ENCODE results near the gene CGB8.
"Not testable (repeated sequence)": the region's sequence is repeated elsewhere in the genome, so short reads cannot be mapped to it uniquely, and the experiment has no call there.

CGB8 gene

DNA sequence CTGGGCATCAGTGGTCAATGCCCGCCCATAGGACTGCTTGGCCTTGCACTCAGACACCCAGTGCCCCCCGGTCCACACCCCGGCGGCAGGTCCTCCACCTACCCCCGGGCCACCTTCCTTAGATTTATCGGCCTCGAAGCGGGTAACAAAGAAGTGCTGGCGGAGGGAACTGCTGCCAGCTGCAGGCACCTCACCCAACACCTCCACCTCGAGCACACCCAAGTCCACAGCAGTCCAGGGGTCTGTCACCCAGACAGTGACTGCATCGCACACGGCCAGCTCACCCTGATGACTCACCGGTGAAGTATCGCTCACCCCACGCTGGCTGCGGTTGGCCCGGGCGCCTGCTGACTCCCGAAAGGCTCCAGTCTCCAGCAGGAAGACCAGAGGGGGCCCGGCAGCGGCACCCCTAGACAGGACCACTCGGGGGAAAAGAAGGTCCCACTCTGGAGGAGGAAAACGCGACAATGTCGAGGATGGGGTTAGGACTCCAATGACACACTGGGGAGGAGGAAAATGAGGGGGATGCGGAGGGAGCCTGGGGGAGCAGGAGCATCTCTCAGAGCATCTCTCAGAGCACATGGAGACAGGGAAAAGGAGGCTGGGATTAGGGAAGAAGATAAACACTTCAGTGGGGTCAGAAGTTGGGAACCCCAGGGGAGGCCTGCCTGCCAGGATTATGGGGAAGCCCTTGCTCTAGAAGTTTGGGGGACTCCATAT is 10.2 kb downstream of the CGB8 start:
- DNase-seq; in situ Hi-C loops (cut with MboI; ENCODE audit: low pct_unique_long_range_greater_than_20kb, low sequenced_read_pairs): not testable (repeated sequence)

DNA sequence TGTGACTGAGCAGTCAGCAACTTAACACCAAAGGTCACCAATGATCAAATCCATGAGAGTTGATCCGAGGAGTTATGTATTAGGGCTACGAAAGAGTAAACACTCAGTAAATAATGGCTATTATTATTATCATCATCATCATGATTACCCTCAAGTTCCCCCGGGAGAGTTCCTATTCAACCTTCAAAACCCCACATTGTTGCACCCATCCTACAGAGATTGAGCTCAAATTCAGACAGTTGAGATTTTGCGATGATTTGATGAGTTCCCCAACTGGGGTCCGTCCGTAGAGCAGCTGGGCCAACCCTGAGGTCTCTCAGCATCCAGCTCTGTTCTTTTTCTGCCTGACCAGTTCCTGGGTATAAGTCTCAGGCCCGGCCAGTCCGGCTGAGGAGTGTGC is 10.8 kb downstream of the CGB8 start:
- DNase-seq; in situ Hi-C loops (cut with MboI; ENCODE audit: low pct_unique_long_range_greater_than_20kb, low sequenced_read_pairs): not testable (repeated sequence)

DNA sequence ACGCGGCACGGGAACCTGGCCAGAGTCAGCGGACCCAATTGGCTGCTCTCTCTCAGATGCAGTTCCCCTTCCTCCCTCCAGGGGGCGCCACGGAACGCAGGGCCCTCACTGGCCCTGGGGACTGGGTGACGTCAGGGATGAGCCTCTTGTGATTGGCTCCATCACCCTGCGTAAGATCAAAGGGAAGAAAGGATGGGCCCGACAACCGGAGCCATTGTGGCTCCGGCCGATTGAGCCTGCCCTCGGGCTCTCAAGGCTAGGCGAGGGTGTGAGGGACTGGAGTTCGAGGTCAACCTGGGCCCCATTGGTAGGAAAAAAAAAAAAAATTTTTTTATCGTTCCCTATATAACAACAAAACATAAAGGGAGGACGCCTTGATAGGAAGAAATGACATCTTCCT is 12.1 kb downstream of the CGB8 start, which contains the start of gene CGB1:
CGB1 (minus strand) TSS at position 81 of the 400 bp plus-strand sequence. CDS start 184 bp downstream, outside the sequence.
- DNase-seq = peak; percentile 37
- in situ Hi-C loops (cut with MboI; ENCODE audit: low pct_unique_long_range_greater_than_20kb, low sequenced_read_pairs) = not testable (repeated sequence)

DNA sequence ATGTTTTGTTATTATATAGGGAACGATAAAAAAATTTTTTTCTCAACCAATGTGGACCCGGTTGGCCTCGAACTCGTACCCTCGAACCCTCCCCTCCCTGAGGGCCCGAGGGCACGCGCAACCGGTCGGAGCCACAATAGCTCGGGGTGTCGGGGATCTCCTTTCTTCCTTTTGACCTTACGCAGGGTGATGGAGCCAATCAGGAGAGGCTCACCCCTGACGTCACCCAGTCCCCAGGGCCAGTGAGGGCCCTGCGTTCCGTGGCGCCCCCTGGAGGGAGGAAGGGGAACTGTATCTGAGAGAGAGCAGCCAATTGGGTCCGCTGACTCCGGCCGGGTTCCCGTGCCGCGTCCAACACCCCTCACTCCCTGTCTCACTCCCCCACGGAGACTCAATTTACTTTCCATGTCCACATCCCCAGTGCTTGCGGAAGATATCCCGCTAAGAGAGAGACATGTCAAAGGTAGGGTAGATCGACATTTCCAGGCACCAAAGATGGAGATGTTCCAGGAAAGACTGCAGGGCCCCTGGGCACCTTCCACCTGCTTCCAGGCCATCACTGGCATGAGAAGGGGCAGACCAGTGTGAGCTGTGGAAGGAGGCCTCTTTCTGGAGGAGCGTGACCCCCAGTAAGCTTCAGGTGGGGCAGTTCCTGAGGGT is 17.1 kb downstream of the CGB8 start, which contains the start of gene CGB2:
CGB2 (plus strand) TSS at position 249 of the 660 bp plus-strand sequence; CDS start at position 455, 206 bp downstream.
- DNase-seq; in situ Hi-C loops (cut with MboI; ENCODE audit: low pct_unique_long_range_greater_than_20kb, low sequenced_read_pairs): not testable (repeated sequence)

DNA sequence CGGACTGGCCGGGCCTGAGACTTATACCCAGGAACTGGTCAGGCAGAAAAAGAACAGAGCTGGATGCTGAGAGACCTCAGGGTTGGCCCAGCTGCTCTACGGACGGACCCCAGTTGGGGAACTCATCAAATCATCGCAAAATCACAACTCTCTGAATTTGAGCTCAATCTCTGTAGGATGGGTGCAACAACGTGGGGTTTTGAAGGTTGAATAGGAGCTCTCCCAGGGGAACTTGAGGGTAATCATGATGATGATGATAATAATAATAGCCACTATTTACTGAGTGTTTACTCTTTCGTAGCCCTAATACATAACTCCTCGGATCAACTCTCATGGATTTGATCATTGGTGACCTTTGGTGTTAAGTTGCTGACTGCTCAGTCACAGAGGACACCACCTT is 18.6 kb downstream of the CGB8 start:
- in situ Hi-C loops (cut with MboI; ENCODE audit: low pct_unique_long_range_greater_than_20kb, low sequenced_read_pairs); DNase-seq: not testable (repeated sequence)

DNA sequence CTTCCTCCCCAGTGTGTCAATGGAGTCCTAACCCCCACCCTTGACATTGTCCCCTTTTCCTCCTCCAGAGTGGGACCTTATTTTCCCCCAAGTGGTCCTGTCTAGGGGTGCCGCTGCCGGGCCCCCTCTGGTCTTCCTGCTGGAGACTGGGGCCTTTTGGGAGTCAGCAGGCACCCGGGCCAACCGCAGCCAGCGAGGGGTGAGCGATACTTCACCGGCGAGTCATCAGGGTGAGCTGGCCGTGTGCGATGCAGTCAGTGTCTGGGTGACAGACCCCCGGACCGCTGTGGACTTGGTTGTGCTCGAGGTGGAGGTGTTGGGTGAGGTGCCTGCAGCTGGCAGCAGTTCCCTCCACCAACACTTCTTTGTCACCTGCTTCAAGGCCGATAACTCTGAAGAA is 19.2 kb downstream of the CGB8 start:
- DNase-seq; in situ Hi-C loops (cut with MboI; ENCODE audit: low pct_unique_long_range_greater_than_20kb, low sequenced_read_pairs): not testable (repeated sequence)

DNA sequence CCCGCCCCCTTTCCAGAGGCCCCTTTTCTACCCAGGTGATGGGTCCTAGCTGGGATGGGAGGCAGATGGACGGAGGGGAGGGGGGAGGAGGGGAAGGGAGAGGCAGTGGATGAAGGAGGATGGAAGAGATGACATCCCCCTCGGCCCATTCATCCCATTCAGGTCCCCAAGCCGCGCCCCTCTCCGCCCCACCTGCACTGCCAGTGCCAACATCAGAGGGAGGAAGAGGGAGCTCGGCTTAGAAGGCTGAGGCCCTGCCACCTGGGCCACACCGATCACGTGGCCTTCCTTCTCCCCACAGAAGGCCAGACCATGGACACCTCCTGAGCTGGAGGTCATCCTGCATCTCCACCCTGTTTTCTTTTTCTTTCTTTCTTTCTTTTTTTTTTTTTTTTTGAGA is 20.2 kb downstream of the CGB8 start:
- in situ Hi-C loops (cut with MboI; ENCODE audit: low pct_unique_long_range_greater_than_20kb, low sequenced_read_pairs); DNase-seq: not testable (repeated sequence)

DNA sequence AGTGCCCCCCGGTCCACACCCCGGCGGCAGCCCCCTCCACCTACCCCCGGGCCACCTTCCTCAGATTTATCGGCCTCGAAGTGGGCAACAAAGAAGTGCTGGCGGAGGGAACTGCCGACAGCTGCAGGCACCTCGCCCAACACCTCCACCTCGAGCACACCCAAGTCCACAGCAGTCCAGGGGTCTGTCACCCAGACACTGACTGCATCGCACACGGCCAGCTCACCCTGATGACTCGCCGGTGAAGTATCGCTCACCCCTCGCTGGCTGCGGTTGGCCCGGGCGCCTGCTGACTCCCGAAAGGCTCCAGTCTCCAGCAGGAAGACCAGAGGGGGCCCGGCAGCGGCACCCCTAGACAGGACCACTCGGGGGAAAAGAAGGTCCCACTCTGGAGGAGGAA is 23.3 kb downstream of the CGB8 start:
- DNase-seq; in situ Hi-C loops (cut with MboI; ENCODE audit: low pct_unique_long_range_greater_than_20kb, low sequenced_read_pairs): not testable (repeated sequence)

DNA sequence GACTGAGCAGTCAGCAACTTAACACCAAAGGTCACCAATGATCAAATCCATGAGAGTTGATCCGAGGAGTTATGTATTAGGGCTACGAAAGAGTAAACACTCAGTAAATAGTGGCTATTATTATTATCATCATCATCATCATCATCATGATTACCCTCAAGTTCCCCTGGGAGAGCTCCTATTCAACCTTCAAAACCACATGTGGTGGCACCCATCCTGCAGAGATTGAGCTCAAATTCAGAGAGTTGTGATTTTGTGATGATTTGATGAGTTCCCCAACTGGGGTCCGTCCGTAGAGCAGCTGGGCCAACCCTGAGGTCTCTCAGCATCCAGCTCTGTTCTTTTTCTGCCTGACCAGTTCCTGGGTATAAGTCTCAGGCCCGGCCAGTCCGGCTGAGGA is 23.8 kb downstream of the CGB8 start:
- DNase-seq; in situ Hi-C loops (cut with MboI; ENCODE audit: low pct_unique_long_range_greater_than_20kb, low sequenced_read_pairs): not testable (repeated sequence)

DNA sequence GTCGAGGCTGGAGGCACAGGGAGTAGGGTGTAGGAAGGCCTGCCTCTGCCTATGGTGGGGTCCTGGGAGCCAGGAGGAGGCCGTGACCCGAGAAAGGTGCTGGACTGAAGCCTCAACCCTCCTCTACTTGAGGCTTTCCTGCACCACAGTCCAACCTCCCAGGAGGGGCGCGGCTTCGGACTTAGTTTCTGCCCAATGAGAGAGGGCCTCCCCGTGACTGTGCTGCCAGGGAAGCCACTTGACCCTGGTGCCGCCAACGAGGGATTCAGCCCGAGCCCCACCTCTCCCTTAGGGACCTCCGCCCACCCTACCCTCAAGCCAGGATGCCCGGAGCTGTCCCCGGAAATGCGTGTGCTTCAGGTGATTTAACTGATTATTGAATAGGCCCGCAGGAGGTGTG is 24.7 kb downstream of the CGB8 start, which contains the start of gene CGB3:
CGB3 (minus strand) TSS at position 101 of the 400 bp plus-strand sequence. CDS start 362 bp downstream, outside the sequence.
- DNase-seq; in situ Hi-C loops (cut with MboI; ENCODE audit: low pct_unique_long_range_greater_than_20kb, low sequenced_read_pairs): not testable (repeated sequence)

DNA sequence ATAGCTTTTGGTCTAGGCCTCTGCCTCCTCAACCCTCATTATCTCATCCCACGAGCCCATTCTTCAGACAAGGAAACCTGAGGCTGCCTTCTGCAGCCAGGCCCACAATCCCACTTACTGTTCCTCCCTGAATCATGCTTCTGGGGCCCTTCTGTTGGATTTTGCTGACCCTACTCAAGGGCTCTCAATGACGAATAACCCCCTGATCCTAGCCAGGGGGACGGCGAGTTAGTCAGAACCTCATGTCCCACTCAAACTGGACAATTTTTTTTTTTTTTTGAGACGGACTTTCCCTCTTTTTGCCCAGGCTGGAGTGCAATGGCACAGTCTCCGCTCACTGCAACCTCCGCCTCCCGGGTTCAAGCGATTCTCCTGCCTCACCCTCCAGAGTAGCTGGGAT is 26.8 kb downstream of the CGB8 start:
- no peak for DNase-seq
- in situ Hi-C loops (cut with MboI; ENCODE audit: low pct_unique_long_range_greater_than_20kb, low sequenced_read_pairs) = no loop called here

DNA sequence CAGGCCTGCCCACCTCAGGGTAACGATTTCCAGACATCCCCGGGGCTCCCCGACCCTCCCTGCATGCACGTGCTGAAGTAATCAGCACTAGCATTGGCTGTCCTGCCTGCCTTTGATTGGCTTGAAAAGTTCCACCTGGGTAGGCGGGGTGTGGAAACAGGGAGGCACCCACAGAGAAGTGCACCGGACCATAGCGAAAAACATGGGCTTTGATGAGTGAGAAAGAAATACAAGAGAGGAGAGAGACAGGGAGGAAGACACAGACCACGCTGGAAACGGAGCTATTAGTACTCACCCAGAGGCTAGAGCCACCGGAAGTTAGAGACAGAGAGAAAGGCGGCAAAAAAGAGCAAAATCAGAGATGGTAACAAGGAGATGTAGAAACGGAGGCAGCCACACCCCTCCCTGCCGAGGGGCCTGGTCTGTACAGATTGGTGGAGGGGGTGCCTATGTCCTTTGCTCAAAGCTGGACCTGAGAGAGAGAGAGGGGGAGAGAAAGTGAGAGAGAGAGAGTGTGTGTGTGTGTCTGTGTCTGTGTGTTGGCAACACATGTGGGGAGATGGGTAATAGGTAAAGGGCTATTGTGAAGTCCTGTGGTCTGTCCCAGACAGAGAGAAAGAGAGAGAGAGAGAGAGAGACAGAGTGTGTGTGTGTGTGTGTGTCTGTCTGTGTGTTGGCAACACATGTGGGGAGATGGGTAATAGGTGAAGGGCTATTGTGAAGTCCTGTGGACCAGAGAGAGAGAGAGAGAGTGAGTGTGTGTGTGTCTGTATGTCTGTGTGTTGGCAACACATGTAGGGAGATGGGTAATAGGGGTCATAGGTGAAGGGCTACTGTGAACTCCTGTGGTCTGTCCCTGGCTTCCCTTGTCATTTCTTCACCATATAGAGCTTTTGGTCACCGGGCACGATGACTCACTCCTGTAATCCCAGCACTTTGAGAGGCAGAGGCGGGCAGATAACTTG is 27.7 kb downstream of the CGB8 start:
- DNase-seq = no peak

DNA sequence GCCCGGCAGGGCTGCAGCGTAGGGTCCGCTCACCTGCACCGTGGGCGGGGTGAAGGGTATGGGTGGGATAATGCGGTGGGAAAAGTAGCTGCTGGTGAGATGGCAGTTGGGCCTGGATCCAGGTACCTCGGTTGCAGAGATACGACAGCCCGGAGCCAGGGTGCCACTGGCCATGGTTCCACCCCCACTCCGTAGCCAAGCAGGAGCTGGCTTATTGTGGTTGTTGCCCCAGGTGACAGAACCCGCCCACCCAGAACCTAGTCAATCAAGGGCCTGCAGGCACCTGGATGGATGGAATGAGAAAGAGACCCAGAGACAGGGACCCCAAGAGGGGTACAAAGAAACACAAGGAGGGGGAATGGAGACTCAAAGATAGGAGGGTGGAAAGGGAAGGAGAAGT is 28.6 kb downstream of the CGB8 start:
- no peak for DNase-seq
- in situ Hi-C loops (cut with MboI; ENCODE audit: low pct_unique_long_range_greater_than_20kb, low sequenced_read_pairs) = no loop called here

More for the DNA sequence above, 27.7 kb downstream of the CGB8 start:
- in situ Hi-C loops (cut with MboI; ENCODE audit: low pct_unique_long_range_greater_than_20kb, low sequenced_read_pairs) = no loop called here

DNA sequence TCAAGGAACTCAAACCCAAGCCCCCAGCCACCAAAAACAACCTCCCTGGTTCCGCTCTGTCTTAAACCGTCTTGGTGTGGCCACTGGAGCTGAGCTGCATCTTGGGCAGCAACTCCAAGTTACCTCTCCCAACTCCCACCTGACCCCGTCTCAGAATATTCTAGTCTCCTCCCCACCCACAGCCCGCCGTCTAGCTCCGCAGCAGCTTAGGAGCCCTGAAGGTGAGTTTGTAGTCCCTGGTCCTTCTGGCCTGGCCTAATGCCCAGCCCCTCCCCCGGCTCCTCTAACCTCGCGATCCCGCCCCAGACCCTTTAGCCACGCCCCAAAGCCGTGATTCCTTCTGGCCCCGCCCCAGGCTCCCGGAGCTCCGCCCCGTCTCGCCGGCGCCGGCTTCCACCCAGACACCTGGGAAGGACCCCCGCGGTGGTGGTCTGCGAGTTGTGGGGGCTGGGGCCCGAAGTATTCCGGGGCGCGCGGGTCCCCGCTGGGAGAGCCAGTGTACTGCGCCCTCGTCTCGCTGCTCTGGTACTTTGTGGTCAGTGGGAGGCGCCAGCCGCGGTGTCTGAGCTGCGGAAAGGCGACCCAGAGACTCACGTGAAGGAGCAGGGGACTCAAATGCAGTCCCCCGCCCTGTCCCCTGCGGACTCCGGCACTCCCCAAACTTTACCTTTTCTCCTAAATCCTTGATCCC is 29.5 kb downstream of the CGB8 start:
- in situ Hi-C loops (cut with MboI; ENCODE audit: low pct_unique_long_range_greater_than_20kb, low sequenced_read_pairs) = no loop called here
- DNase-seq = peak; percentile 55

DNA sequence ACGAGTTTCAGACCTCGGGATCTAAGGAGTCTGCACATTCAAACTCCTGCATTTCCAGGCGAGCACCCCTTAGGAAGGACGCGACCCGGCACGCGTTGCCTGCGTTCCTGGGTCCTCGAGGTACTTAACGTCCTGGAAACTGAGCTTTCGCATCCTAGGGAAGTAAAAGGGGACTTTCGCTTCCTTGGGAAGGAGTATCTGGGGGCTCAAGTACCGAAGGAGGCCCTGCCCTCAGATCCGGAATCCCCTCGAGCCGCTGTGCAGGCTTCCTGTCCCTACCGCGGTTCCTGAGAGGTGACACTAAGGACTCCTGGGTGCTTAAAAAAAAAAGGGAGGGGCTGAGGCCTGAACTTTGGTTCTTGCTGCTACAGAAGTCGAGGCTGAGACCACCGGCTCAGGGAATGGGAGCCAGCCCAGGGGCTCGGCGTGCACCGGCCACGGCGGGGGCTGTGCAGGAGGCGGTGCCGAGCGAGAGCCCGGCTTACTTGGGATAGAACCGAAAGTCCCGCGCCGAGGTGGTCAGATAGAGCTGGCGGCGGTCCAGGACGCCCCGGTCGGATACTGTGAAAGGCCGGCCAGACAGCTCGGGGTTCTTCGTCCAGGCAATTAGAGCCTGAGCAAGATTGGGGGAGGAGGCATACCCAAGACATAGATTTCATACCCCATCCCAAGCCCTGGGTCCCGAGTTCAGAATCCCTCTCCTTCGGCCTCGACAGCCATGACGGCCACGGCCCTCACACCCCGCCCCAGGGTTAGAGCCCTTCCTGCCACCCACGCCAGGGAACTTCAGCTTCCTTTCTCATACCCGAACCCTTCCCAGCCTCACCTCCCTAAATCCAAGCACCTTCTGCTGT is 30.3 kb downstream of the CGB8 start:
- in situ Hi-C loops (cut with MboI; ENCODE audit: low pct_unique_long_range_greater_than_20kb, low sequenced_read_pairs) = not testable (repeated sequence)
- DNase-seq = peak; percentile 32

DNA sequence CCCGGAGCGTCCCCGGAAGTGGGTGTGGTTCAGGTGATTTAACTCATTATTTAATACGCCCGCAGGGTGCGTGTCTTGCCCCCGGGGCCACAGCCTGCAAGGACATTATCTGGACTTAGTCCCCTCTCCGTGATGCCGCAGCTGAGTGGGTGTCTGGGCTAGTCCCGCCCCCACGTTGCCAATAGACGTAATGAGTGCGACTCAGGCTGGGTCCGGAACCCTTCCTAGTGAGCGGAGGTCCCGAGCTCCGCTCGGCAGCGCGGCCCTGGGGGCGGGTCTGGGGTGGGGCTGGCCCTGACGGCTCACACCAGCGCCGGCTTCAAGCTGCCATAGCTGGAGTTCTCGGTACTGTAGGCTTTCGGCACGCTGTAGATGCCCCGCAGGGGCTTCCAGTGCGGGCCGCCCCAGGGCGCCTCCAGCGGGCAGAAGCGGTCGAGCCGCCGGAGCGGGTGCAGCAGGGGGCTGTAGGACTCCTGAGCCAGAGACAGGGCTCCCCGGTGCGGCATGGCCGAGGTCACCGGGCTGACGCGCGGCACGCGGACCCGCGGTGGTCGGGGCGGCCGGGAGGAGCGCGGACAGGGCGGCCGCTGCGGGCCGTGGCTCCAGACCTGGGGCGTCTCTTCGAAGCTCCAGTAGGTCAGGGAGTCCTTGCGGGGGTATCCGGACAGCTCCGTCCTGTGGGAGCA is 31.1 kb downstream of the CGB8 start:
- in situ Hi-C loops (cut with MboI; ENCODE audit: low pct_unique_long_range_greater_than_20kb, low sequenced_read_pairs) = no loop called here

DNA sequence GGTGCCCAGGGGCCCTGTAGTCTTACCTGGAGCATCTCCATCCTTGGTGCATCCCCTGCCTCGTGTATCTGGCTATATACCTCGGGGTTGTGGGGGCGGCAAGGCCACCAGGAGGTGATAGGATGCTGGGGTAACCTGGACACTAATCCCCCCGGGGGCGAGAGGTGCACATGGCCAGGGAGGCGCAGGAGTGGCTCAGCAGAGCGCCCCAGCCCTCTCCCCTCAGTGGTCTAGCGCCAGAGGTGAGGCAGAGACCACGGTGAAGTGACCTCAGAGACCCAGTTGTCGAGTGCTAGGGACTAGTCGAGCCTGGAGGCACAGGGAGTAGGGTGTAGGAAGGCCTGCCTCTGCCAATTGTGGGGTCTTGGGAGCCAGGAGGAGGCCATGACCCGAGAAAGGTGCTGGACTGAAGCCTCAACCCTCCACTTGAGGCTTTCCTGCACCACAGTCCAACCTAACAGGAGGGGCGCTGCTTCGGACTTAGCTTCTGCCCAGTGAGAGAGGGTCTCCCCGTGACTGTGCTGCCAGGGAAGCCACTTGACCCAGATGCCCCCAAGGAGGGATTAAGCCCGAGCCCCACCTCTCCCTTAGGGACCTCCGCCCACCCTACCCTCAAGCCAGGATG is 31.8 kb downstream of the CGB8 start, which contains the start of gene LHB:
LHB (minus strand) TSS at position 51 of the 625 bp plus-strand sequence; CDS start at position 41, 10 bp downstream.
- no peak for DNase-seq
- in situ Hi-C loops (cut with MboI; ENCODE audit: low pct_unique_long_range_greater_than_20kb, low sequenced_read_pairs) = no loop called here

More for the DNA sequence above, 31.1 kb downstream of the CGB8 start:
- DNase-seq = peak; percentile 64
